Fibroblast of skin of abdomen (primary cell): ENCODE results near the gene TSPO2.

Experiments used
- DNase-seq: peaks from one replicate; pipeline ENCODE4 v3.0.0-alpha.2; 2013

TSPO2 gene

DNA sequence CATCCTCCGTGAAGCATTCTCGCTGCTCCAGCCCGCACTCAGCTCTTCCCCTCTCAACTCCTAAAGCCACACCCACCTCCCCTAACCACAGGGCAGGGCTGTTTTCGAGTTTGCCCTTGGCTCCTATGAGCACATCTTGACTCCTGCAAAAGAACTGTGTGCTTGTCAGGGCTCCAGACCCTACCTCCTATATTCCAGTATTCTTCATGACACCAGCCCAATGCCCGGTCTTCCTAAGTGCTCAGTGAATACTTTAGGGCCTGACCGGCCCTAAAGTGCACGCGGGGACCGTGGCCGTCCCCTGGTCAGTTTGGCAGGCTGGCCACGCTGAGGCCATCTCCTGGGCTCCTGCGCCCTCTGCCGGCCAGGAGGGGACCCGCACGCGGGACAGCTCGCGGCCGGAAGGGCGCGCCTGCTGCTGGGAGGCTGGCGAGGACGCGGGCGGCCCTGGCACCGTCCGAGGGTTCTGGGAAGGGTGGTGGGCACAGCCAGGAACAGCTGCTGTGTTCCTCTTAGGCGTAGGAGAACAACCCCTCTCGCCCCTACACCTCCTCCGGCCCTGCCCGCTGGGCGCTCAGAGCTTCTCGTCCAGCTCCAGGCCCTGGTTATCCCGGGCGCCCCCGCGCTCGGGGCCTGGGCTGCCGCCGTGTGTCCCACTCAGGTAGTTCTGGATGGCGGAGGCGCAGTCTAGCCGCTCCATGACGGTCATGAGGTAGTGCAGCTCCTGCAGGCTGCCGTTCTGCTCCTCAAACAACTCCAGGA lies 14.3 kb upstream of the TSPO2 start:
- peak; percentile 63 for DNase-seq

GRCh38 chr6:41028561-41029412 lies 13.5 kb upstream of the TSPO2 start:
- no peak for DNase-seq

GRCh38 chr6:41032830-41033229 lies 9.4 kb upstream of the TSPO2 start:
- DNase-seq, result no peak

DNA sequence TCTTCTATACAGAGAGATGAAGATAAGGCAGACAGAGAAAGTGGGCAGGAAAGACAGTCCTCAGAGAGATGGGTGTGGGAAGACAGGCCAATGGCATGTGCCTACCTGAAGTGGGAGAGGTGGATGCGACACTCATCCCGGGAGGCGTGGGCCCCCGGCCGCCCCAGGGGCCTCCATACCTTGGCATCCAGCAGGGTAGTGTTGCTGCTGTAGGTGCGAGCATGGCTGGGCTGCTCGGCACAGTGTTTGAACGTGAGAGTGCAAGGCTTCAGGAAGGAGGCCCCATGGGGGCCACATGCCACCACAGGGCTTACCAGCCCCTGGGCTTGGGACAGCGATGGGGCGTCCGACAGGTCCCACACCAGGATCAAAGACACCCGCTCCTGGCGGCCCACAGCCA lies 8.5 kb upstream of the TSPO2 start:
- no peak for DNase-seq

GRCh38 chr6:41036186-41036585 lies 6.1 kb upstream of the TSPO2 start:
- DNase-seq, result no peak

DNA sequence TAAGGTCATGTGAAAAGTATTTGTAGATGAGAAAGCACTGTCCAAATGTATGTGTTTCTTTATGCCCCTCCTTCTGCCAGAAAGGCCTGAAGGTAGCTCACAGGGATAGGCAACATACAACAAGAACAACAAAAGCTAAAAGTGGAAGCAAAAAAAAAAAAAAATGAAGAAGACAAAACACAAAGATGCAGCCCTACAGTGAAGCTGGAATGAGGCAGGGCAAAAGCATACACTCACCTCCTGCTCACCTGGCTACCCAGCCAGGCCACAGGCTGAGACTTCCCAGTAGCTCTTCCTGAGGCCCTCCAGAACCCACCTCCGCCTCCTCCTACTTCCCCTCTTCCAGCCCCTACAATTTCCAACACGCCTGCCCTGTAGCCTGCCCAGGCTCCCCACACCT lies 5.7 kb upstream of the TSPO2 start:
- DNase-seq, result no peak

- DNase-seq, result no peak
Measured at GRCh38 chr6:41037107-41037900, 5.0 kb upstream of the TSPO2 start.

- DNase-seq, result no peak
Measured at GRCh38 chr6:41038205-41038604, 4.1 kb upstream of the TSPO2 start.

DNA sequence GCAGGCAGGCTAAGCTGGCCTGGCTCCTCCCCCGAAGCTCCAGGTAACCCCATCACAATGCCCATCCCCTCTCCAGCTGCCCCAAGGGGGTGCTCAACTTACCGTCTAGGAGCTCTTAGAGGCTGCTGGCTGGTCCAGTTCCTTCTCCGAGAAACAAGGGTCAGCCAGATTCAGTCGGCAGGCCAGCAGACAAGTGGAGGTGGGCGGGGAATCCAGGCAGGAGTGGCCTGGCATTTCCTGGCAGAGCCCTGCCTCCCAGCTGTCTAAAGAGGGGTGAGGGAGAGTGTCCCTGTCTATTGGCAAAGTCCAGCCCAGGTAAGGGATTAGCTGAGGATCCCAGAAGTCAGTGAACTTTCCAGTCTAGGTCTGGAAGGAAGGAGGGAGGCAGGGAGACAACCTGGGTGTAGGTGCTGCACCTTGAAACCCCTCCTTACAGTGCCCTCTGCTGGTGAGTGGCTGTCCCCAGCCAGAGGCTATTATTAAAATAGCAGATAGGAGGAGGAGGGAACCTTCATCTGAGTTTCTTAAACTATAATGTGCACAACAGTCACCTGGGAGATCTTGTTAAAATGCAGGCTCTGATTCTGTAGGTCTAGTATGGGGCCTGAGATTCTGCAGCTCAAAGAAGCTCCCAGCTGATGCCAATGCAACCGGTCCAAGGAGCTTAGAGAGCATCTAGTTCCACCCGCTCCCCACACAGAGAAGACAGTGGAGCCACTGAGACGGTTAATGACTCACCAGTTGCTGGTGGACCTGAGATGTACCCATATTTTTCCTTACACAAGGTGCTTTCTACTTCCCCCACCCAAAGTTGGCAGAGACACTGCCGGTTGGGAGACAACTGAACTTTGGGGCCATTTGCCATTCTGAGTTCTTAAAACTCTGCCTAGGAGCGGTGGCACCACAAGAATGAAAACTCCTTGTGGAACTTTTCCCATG lies 2.9 kb upstream of the TSPO2 start, which contains the start of gene UNC5CL:
UNC5CL (minus strand) TSS at position 162 of the 939 bp plus-strand sequence. CDS start 4,147 bp downstream, outside the sequence.
- DNase-seq, result no peak

GRCh38 chr6:41040101-41040939 lies 1.9 kb upstream of the TSPO2 start:
- no peak for DNase-seq

GRCh38 chr6:41040940-41041536 lies 1.2 kb upstream of the TSPO2 start:
- no peak for DNase-seq

DNA sequence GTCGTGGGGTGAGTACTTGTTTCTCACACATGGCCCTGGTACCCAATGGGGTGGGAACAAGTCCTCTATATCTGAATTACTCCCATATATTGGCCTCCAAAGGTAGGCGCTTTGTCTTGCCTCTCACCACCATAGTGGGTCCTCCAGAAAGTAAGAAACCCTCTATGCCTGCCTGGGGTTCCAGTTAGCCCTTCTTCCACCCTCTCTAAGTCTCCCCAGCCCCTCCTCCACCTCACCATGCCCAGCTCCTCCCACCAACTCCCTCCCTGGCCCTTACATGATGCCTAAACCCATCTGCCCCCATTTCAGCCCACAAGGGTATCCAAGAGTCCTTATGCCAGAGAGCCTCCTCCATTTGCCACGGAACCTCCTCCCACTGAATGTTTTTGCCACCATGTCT lies 884 bp downstream of the TSPO2 start:
- no peak for DNase-seq

DNA sequence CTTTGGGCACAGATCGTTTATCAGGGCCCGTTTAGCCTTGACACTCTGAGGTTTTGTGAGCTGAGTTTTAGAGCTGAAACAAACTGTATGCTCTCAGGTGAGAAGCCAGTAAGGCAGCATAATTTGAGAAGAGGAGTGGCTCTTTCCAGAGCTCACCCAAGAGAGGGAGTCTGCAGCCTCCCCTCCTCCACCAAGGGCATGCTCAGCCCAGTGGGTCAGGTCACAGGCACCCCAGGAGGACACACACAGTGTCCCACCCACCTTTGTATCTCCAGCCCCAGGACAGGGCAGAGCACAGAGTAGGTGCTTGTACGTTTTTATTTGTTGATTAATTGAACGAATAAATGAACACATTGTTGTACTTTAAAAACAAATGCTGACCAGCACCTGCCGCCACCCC lies 3.4 kb downstream of the TSPO2 start:
- no peak for DNase-seq

GRCh38 chr6:41046084-41046483 lies 3.8 kb downstream of the TSPO2 start:
- no peak for DNase-seq

DNA sequence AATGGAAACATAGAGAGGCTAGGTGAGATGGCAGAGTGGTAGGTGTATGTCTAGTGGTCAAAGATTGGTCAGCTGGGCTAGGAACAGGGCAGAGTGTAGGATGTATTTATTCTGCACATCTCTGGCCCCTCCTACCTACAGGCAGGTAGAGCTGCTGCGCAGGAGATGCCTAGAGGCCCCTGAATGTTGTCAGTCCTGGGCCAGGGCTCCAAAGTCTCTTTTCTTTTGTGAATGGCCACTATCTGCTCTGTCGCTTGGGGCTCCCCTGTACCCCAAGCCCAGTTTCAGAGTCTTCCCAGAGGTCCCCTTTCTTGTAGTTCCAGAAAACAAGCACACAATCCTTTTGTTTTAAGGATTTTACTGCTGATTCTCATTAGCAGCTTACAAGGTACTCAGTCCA lies 5.0 kb downstream of the TSPO2 start:
- no peak for DNase-seq

DNA sequence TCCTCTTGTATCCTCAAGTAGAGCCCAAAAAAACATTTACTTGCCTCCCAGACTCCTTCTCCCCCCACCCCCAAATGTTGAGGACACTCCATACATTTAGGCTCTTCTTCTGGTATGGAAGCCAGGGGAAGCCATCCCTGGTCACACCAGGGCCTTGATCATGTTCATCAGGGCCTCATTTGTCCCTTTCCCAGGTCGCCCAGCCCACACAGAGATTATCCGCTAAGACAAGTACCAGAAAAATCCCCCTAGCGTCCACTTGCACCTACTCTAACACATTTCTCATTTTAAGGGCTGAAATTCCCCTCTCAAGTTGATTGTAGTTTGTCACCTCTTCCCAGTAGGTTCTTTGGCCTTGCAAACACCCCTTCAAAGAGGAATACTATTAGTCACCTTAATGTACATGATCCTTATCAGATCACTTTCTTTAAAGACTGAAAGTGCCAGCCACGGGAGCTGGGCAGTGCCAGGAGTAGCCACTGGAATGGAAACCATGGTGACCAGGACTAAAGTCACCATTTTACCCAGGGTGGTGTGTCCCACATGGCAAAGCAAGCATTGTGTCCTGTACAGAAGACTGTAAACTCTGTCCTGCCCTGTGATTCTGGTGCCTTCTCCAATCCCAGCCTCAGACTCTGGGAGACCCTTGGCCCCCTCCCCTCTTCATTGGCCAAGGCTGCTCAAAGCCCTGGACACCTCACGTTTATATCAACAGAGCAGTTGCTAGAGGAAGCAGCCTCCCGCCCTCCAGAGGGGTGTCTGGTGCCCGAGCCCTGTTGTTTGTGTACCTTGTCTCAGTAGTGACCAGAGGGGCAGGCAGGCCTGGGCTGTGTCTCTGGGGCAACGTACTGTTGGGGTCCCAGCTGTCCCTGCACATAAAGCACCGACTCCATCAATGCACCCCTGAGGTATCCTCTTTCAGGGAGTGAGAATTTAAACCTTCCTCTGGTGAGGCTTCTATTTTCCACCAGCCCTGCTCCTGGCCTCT lies 5.8 kb downstream of the TSPO2 start:
- no peak for DNase-seq

DNA sequence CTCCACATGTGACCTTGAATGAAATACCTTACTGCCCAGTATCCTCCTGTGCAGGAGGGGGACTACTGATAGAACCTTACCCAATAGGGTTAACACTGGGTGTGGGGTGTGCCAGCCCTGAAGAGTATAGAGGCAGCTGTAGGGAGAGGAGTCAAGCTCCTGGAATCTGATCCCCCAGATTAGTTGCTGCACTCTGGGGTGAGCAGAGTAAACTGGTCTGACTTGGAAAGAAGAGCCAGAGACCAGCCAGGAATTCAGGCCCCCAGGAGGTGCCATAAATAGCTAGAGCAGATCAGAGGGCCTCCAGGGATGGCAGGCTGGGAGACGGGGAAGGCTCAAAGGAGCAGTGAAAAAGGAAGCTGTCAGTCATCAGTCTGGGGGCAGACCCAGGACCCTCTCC lies 7.3 kb downstream of the TSPO2 start:
- peak; percentile 13 for DNase-seq

- DNase-seq, result no peak
Measured at GRCh38 chr6:41049955-41050354, 7.7 kb downstream of the TSPO2 start.

DNA sequence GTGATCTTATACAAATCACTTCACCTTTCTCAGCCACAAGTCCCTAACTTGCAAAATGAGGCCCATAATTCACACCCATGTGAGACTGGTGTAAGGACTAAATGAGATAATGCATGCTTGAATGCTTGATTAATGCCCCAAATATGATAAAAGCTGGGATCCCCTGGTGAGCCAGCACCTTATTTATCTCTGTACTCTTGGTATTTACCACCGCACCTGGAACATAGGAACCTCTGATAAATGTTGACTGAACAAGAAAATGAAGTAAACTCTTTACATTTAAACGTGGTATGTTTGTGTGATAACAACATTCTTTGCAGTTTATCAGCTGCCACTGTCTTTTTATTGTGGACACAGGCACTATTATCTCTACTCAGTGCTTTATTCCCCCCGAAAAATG lies 8.3 kb downstream of the TSPO2 start:
- no peak for DNase-seq
